ENCODE results near the gene ATP6V0D1.
A peak's percentile ranks its signal among the peaks of the same experiment; 100 is the strongest.
"Not testable (repeated sequence)": the region's sequence is repeated elsewhere in the genome, so short reads cannot be mapped to it uniquely, and the experiment has no call there.

The ATP6V0D1 gene

GRCh38 chr16:67480833-67481560, at the start of gene ATP6V0D1:
ATP6V0D1 (minus strand) TSS chr16:67481157; CDS start chr16:67481086, 71 bp downstream.
- FAIRE-seq = no peak
- DNase-seq (ENCODE audit: low spot score) = peak; percentile 93

GRCh38 chr16:67530013-67530939, 49.3 kb upstream of the ATP6V0D1 start:
- FAIRE-seq = no peak

GRCh38 chr16:67529582-67530012, 48.6 kb upstream of the ATP6V0D1 start:
- FAIRE-seq (no peak), DNase-seq (ENCODE audit: low spot score) (peak; percentile 24)

More at GRCh38 chr16:67530013-67530939, 49.3 kb upstream of the ATP6V0D1 start:
- peak; percentile 70 for DNase-seq (ENCODE audit: low spot score)

GRCh38 chr16:67528870-67529581, 48.1 kb upstream of the ATP6V0D1 start:
- no peak for DNase-seq (ENCODE audit: low spot score)
- no peak for FAIRE-seq

GRCh38 chr16:67528222-67528869, 47.4 kb upstream of the ATP6V0D1 start, which contains the start of gene RIPOR1:
RIPOR1 (plus strand) TSS chr16:67528829; CDS start chr16:67538447, 9,618 bp downstream.
- FAIRE-seq (no peak), DNase-seq (ENCODE audit: low spot score) (peak; percentile 20)

- peak; percentile 65 for FAIRE-seq
- DNase-seq (ENCODE audit: low spot score) = peak; percentile 91
Measured at GRCh38 chr16:67526149-67526791, 45.3 kb upstream of the ATP6V0D1 start.

GRCh38 chr16:67525176-67525860, 44.4 kb upstream of the ATP6V0D1 start:
- DNase-seq (ENCODE audit: low spot score) = peak; percentile 68

GRCh38 chr16:67521095-67521804, 40.3 kb upstream of the ATP6V0D1 start:
- peak; percentile 70 for FAIRE-seq
- peak; percentile 93 for DNase-seq (ENCODE audit: low spot score)

More at GRCh38 chr16:67525176-67525860, 44.4 kb upstream of the ATP6V0D1 start:
- FAIRE-seq = no peak

- no peak for DNase-seq (ENCODE audit: low spot score)
- FAIRE-seq = no peak
Measured at GRCh38 chr16:67519242-67519641, 38.3 kb upstream of the ATP6V0D1 start.

GRCh38 chr16:67518676-67519075, 37.7 kb upstream of the ATP6V0D1 start:
- DNase-seq (ENCODE audit: low spot score) (no peak), FAIRE-seq (no peak)

- DNase-seq (ENCODE audit: low spot score) = peak; percentile 95
- FAIRE-seq = peak; percentile 84
Measured at GRCh38 chr16:67517661-67518423, 36.9 kb upstream of the ATP6V0D1 start.

GRCh38 chr16:67517155-67517445, 36.1 kb upstream of the ATP6V0D1 start:
- FAIRE-seq = no peak
- no peak for DNase-seq (ENCODE audit: low spot score)

- DNase-seq (ENCODE audit: low spot score) = peak; percentile 85
- FAIRE-seq = peak; percentile 94
Measured at GRCh38 chr16:67516296-67517154, 35.6 kb upstream of the ATP6V0D1 start.

- no peak for FAIRE-seq
- DNase-seq (ENCODE audit: low spot score) = peak; percentile 71
Measured at GRCh38 chr16:67514382-67514828, 33.4 kb upstream of the ATP6V0D1 start.

- not testable (repeated sequence) for DNase-seq (ENCODE audit: low spot score); FAIRE-seq
Measured at GRCh38 chr16:67513892-67514291, 32.9 kb upstream of the ATP6V0D1 start.

- FAIRE-seq = no peak
- DNase-seq (ENCODE audit: low spot score) = no peak
Measured at GRCh38 chr16:67509016-67509415, 28.1 kb upstream of the ATP6V0D1 start.

- FAIRE-seq (no peak), DNase-seq (ENCODE audit: low spot score) (no peak)
Measured at GRCh38 chr16:67506468-67506867, 25.5 kb upstream of the ATP6V0D1 start.
